Retinal pigment epithelial cell (primary cell): Measurements from ENCODE around the gene NCKAP5.

Source experiments
- DNase-seq: peaks from one replicate; pipeline ENCODE4 v3.0.0-alpha.2; 2010; ENCODE audit warnings: low read depth
- H3K4me3 ChIP-seq: 2 replicates; pipeline ENCODE4 v1.5.1; 2011; ENCODE audit warnings: mild to moderate bottlenecking, low read length, control low read depth, moderate library complexity
- CTCF ChIP-seq: conservative IDR thresholded peaks from 2 replicates; pipeline ENCODE4 v1.5.1; 2011; ENCODE audit warnings: low read depth, low read length, control low read depth, inconsistent platforms

NCKAP5 gene

GRCh38 chr2:133517876-133518275 lies 50.4 kb downstream of the NCKAP5 start:
- DNase-seq, result no peak
- TF ChIP-seq CTCF, result no peak
- no peak overlapping the region for H3K4me3 ChIP-seq

- DNase-seq, result no peak
- H3K4me3 ChIP-seq, result no peak overlapping the region
- TF ChIP-seq CTCF, result no peak
Observed at GRCh38 chr2:133516405-133517026, 51.7 kb downstream of the NCKAP5 start.

- DNase-seq, result no peak
- no peak for TF ChIP-seq CTCF
- H3K4me3 ChIP-seq, result no peak overlapping the region
Observed at GRCh38 chr2:133515271-133515670, 53.0 kb downstream of the NCKAP5 start.

DNA sequence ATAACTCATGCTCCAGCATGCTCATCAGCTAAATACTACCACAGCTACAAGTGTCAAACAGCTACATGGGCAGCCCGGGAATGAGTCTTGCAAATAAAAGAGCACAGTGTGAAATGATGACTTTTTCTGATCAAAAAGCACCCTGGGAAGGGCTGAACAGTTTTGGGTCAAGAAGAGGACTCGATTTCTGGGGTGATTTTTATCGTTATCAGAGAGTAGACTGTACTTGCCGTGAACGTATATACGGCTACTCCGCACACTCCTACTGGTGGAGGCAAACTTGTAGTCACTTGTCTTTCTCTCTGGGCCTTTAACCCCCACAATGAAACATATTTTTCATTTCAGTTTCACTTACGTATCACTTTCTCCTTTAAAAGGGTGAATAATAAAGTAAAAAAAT lies 54.4 kb downstream of the NCKAP5 start:
- DNase-seq, result no peak
- no peak for TF ChIP-seq CTCF
- no peak overlapping the region for H3K4me3 ChIP-seq

GRCh38 chr2:133512121-133512520 lies 56.1 kb downstream of the NCKAP5 start:
- H3K4me3 ChIP-seq, result no peak overlapping the region
- no peak for DNase-seq
- no peak for TF ChIP-seq CTCF

DNA sequence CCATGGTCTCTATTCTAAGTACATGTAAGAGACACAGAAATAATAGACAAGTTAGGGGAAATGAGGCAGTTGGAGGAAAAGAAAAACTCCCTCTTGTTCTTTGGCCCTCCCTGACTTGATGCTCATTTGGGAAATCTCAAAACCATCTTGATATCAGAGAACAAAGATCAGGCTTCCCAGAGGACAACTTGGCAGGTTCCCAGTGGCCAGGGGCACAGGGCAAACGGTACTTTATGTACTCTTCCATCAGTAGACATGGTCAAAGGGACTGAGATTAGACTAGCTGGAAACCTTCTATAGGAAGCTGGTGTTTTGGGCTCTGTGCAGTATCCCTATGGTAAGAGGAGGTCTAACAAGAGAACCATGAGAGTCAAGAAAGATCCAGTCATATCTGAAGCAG lies 56.6 kb downstream of the NCKAP5 start:
- H3K4me3 ChIP-seq, result no peak overlapping the region
- no peak for DNase-seq
- TF ChIP-seq CTCF, result no peak

GRCh38 chr2:133509777-133510176 lies 58.5 kb downstream of the NCKAP5 start:
- DNase-seq, result no peak
- TF ChIP-seq CTCF, result no peak
- H3K4me3 ChIP-seq, result no peak overlapping the region
